Ovary (tissue), 3 donors: ENCODE measurements around the gene STK24.

Experiments used
- CTCF ChIP-seq, 3 donors: fragments of 450-650 bp in 2 of 3; fragments of 200-600 bp in 1 of 3; IDR thresholded peaks; one replicate each; pipeline versions ENCODE4 v1.5.1 to v1.8.0; 2016 to 2022; ENCODE audit warnings: antibody characterized with exemption in 3 of 3, mild to moderate bottlenecking in 1 of 3
- EP300 ChIP-seq: sonication (generic); formaldehyde crosslinking; IDR thresholded peaks from one replicate; pipeline ENCODE4 v1.6.1; 2017; ENCODE audit warnings: antibody characterized with exemption
- POLR2A ChIP-seq: fragments of 450-650 bp; IDR thresholded peaks from one replicate; pipeline ENCODE4 v1.6.1; 2017; ENCODE audit warnings: antibody characterized with exemption, mild to moderate bottlenecking, moderate library complexity
- donor health status: DM: no; HTN: no; CAD: no.

DNA sequence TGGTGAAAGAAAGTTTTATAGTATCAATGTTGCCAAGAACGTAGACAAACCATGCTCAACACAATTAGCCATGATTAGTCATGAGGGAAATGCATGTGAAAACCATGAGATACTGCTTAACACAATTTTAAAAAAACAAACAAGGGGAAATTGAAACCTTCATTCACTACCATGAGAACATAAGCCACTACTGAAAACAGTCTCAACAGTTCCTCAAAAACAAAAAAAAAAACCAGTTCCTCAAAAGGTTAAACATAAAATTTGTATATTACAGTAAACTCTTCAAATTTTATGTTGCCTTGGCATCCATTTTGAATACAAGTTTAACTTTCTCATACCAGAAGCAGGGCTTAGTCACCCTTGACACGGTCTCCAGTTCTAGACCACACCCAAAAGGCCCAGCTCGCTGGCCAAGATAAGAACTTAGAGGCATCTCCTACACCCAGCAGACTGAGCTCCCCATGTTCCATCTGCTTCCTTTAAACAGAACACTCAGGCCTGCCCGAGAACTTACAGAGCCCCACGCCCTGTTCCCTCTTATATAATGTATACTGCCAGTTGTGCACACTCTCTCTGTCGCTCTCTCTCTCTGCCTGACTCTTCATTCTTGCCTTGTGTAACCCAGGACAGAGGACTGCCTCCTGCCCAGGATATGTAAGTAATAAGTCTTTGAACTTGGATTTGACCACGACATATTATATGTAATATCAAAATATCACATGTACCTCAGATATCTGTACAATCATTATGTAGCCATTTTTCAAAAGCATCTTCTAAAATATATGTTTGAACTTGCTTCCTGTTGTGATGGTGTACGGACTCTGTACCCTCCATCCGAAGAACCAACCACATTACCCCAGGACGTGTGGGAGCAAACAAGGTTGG lies 67.4 kb downstream of the STK24 start:
- TF ChIP-seq CTCF (IDR thresholded peaks at IDR 0.05) = no peak
- TF ChIP-seq EP300 = no peak
- no peak for TF ChIP-seq POLR2A
